Peyer's patch (tissue), 4 donors: ENCODE measurements around the gene KIAA1614. TPM values are rescaled to one million over a fixed set of nuclear protein-coding genes. Genes with fewer than 3 reads are reported as not detected.

Experiments
- DNase-seq, 3 donors: peaks; one replicate each; pipeline ENCODE4 v3.0.0-alpha.2; 2017 to 2019
- H3K27ac ChIP-seq, 4 donors: fragments of 200-600 bp; sonication (generic); one replicate each; pipeline ENCODE4 v1.5.1; 2016 to 2019
- H3K27me3 ChIP-seq, 2 donors: fragments of 200-600 bp; sonication (generic); one replicate each; pipeline ENCODE4 v1.5.1; 2019
- H3K36me3 ChIP-seq, 3 donors: fragments of 200-600 bp; sonication (generic); one replicate each; pipeline ENCODE4 v1.5.1; 2016 to 2019
- H3K4me1 ChIP-seq, 4 donors: fragments of 200-600 bp; sonication (generic); one replicate each; pipeline ENCODE4 v1.5.1; 2016 to 2019
- H3K4me3 ChIP-seq, 4 donors: fragments of 200-600 bp; sonication (generic); 1 replicate in 3 of 4; 2 replicates in 1 of 4; pipeline ENCODE4 v1.5.1; 2016 to 2019; ENCODE audit warnings: mild to moderate bottlenecking in 1 of 4
- H3K9me3 ChIP-seq, 4 donors: fragments of 200-600 bp; sonication (generic); one replicate each; pipeline ENCODE4 v1.5.1; 2016 to 2019; ENCODE audit warnings: mild to moderate bottlenecking in 1 of 4
- POLR2A ChIP-seq, 2 donors: fragments of 450-650 bp; IDR thresholded peaks; one replicate each; pipeline ENCODE4 v1.5.1; 2017; ENCODE audit warnings: antibody characterized with exemption in 2 of 2, mild to moderate bottlenecking in 2 of 2, moderate library complexity in 2 of 2
- total RNA-seq, 4 donors: library from RNA; depleted of rRNA; stranded (reverse); fragments of >200 nt; gene quantifications; one replicate each; pipeline ENCODE4 v1.1.0, GENCODE V29; 2016
- TF ChIP-seq, protein P1 (sequence below), 6 experiments: fragments of 450-650 bp in 4 of 6; fragments of 200-600 bp in 2 of 6; sonication (generic) in 1 of 6; IDR thresholded peaks; one replicate each; pipeline ENCODE4 v1.5.1; 2017 to 2019; ENCODE audit warnings: antibody characterized with exemption in 6 of 6, mild to moderate bottlenecking in 3 of 6, moderate library complexity in 1 of 6

KIAA1614 gene
- total RNA-seq, 4 donors from 2014 or later, result 0.35 to 2.5 (median 1.7) TPM

GRCh38 chr1:180923887-180924286, 11.2 kb downstream of the KIAA1614 start:
- Histone ChIP-seq H3K9me3 (no peaks in the 10 kb centered on the region), H3K27me3 (no peaks in the 10 kb centered on the region), H3K4me1 (peaks cover 0 to 22% (median 0%) of the 10 kb centered on the region in 4 donors), H3K4me3 (no peak overlapping the region), H3K27ac (no peak overlapping the region), H3K36me3 (no peaks in the 10 kb centered on the region)
- DNase-seq, result no peak
- TF ChIP-seq, protein P1, sequence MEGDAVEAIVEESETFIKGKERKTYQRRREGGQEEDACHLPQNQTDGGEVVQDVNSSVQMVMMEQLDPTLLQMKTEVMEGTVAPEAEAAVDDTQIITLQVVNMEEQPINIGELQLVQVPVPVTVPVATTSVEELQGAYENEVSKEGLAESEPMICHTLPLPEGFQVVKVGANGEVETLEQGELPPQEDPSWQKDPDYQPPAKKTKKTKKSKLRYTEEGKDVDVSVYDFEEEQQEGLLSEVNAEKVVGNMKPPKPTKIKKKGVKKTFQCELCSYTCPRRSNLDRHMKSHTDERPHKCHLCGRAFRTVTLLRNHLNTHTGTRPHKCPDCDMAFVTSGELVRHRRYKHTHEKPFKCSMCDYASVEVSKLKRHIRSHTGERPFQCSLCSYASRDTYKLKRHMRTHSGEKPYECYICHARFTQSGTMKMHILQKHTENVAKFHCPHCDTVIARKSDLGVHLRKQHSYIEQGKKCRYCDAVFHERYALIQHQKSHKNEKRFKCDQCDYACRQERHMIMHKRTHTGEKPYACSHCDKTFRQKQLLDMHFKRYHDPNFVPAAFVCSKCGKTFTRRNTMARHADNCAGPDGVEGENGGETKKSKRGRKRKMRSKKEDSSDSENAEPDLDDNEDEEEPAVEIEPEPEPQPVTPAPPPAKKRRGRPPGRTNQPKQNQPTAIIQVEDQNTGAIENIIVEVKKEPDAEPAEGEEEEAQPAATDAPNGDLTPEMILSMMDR (IDR thresholded peaks at IDR 0.05), result no peak
- TF ChIP-seq POLR2A (IDR thresholded peaks at IDR 0.05), result no peak

DNA sequence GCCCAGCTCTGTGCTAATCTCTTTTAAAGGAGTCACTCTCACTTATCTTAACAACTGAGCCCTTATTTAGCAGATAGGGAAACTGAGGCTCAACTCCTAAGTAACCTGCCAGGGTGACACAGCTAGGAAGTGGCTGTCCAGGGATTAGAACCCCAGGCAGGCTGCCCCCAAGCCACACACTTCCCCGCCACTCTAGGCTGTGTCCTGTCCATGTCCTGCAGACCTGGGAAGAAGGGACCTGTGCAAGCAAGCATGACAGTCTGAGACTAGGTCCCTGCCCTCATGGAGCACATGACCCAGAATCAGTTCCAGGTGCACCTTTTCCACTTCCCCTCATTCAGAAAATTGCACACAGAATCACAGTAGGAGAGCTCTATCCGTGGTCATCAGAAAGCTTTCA, 12.2 kb downstream of the KIAA1614 start:
- H3K27me3 ChIP-seq, result no peaks in the 10 kb centered on the region
- peaks cover 0 to 22% (median 0%) of the 10 kb centered on the region in 4 donors for H3K4me1 ChIP-seq
- H3K4me3 ChIP-seq, result no peak overlapping the region
- H3K9me3 ChIP-seq, result no peaks in the 10 kb centered on the region
- no peak overlapping the region for H3K27ac ChIP-seq
- no peak for DNase-seq
- H3K36me3 ChIP-seq, result peaks cover 0 to 3% (median 0%) of the 10 kb centered on the region in 3 donors
- TF ChIP-seq POLR2A (IDR thresholded peaks at IDR 0.05), result no peak
- TF ChIP-seq, protein P1 (IDR thresholded peaks at IDR 0.05), result no peak

DNA sequence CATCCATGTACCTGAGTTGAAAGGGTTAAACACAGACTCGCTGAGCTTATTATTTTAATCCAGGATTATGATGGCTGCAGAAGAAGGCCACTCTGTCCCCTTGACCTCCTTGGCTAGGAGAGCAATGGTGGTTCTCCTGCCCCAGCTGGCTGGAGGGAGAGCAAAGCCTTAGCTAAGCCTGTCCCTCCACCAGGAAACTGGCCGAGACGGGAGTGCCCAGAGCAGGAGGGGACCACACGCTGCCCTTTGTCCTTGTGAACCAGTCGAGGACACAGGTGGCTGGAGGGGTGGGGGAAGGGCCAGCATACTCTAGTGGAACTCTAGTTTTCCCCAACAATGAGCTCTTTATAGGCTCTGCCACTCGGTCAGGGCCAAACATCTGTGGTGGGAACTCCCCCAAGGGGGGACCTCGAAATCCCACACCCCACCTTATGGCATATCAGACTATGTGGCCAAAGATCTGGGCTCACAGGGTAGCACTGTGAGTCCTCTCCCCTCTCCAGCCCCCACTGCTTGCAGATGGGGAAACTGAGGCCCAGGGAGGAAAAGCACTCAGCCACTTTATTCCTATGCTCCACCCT, 12.9 kb downstream of the KIAA1614 start:
- no peak for DNase-seq
- Histone ChIP-seq H3K4me1 (peaks cover 0 to 22% (median 0%) of the 10 kb centered on the region in 4 donors), H3K36me3 (peaks cover 0 to 3% (median 0%) of the 10 kb centered on the region in 3 donors)

GRCh38 chr1:180926164-180926981, 13.7 kb downstream of the KIAA1614 start:
- Histone ChIP-seq H3K27ac (peak overlapping the region in 3 of 4 donors; percentile 12 to 62 (median 57)), H3K4me1 (peaks cover 0 to 22% (median 0%) of the 10 kb centered on the region in 4 donors), H3K27me3 (no peaks in the 10 kb centered on the region), H3K9me3 (no peaks in the 10 kb centered on the region), H3K36me3 (peaks cover 0 to 3% (median 0%) of the 10 kb centered on the region in 3 donors), H3K4me3 (no peak overlapping the region)
- TF ChIP-seq POLR2A (IDR thresholded peaks at IDR 0.05), result no peak
- TF ChIP-seq, protein P1 (IDR thresholded peaks at IDR 0.05), result no peak
- DNase-seq, result no peak

More for the DNA sequence above, 12.9 kb downstream of the KIAA1614 start:
- Histone ChIP-seq H3K4me3 (no peak overlapping the region), H3K9me3 (no peaks in the 10 kb centered on the region), H3K27ac (peak overlapping the region in 1 of 4 donors; percentile 62), H3K27me3 (no peaks in the 10 kb centered on the region)
- TF ChIP-seq POLR2A (IDR thresholded peaks at IDR 0.05), result no peak
- TF ChIP-seq, protein P1 (IDR thresholded peaks at IDR 0.05), result no peak

DNA sequence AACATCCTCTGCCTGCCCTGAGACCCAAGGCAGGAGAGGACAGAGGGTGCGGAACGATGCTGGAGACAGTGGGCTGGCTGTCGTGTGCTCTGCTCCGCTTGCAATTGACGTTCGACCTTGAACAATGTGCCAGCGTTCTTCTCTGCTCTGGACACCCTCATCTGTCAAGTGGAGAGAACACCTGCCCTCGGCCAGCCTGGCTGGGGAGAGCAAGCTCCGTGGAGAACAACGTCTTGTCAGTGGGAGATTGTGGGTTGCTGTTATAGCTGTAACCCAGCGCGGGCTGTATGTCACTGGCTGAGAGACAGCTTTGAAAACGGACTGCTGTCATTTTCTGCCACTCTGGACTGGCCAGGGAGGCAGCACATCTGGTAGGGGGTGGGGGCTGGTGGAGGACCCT, 14.7 kb downstream of the KIAA1614 start:
- peaks cover 0 to 3% (median 0%) of the 10 kb centered on the region in 3 donors for H3K36me3 ChIP-seq
- H3K4me1 ChIP-seq, result peaks cover 0 to 22% (median 0%) of the 10 kb centered on the region in 4 donors
- no peaks in the 10 kb centered on the region for H3K9me3 ChIP-seq
- TF ChIP-seq, protein P1 (IDR thresholded peaks at IDR 0.05), result no peak
- no peak for TF ChIP-seq POLR2A (IDR thresholded peaks at IDR 0.05)
- H3K4me3 ChIP-seq, result no peak overlapping the region
- DNase-seq, result no peak
- peak overlapping the region in 2 of 4 donors; percentile 57 to 62 for H3K27ac ChIP-seq
- H3K27me3 ChIP-seq, result no peaks in the 10 kb centered on the region
